Measurements from ENCODE around the gene NIPAL1. TPM values are rescaled to one million over a fixed set of nuclear protein-coding genes. Genes with fewer than 3 reads are reported as not detected.

Gene NIPAL1
- polyA plus RNA-seq, 1 donor from 2014 or later: 0.85 TPM

- Histone ChIP-seq H3K9me2 (ENCODE audit: insufficient read depth, low read length) (no peaks in the 10 kb centered on the region), H3K27me3 (ENCODE audit: insufficient read depth, low read depth, low read length) (no peaks in the 10 kb centered on the region), H3K4me3 (ENCODE audit: low read length) (no peak overlapping the region), H4K20me1 (ENCODE audit: insufficient read depth) (no peaks in the 10 kb centered on the region), H3K27ac (ENCODE audit: low read length) (no peak overlapping the region), H2AFZ (ENCODE audit: low read depth, low read length) (no peak overlapping the region), H3F3A (ENCODE audit: insufficient read depth, low read length, poor library complexity, severe bottlenecking) (no peaks in the 10 kb centered on the region), H3K4me2 (ENCODE audit: low read length) (no peak overlapping the region), H3K9ac (ENCODE audit: low read length) (no peak overlapping the region), H3K36me3 (ENCODE audit: insufficient read depth, low read length) (no peaks in the 10 kb centered on the region), H3K79me2 (replicated peaks; ENCODE audit: insufficient read depth, low read length) (no peaks in the 10 kb centered on the region), H3K9me3 (ENCODE audit: low read length) (no peaks in the 10 kb centered on the region)
- TF ChIP-seq MXI1 (conservative IDR thresholded peaks at IDR 0.05; ENCODE audit: poor library complexity, severe bottlenecking): no peak
- TF ChIP-seq CTCF (IDR thresholded peaks at IDR 0.05; ENCODE audit: poor library complexity, severe bottlenecking): no peak
- no peak for TF ChIP-seq SMC3 (conservative IDR thresholded peaks at IDR 0.05; ENCODE audit: poor library complexity)
- TF ChIP-seq EP300 (conservative IDR thresholded peaks at IDR 0.05; ENCODE audit: poor library complexity, severe bottlenecking): no peak
- no peak for TF ChIP-seq TAF1 (IDR thresholded peaks at IDR 0.05; ENCODE audit: low read depth)
- no peak for TF ChIP-seq EZH2 (IDR thresholded peaks at IDR 0.05; ENCODE audit: borderline replicate concordance, insufficient read depth, low read length, poor library complexity, severe bottlenecking)
- no peak for TF ChIP-seq REST (IDR thresholded peaks at IDR 0.05; ENCODE audit: borderline replicate concordance)
- TF ChIP-seq RAD21 (conservative IDR thresholded peaks at IDR 0.05): no peak
- TF ChIP-seq POLR2AphosphoS5 (IDR thresholded peaks at IDR 0.05): no peak
These were observed 23.0 kb downstream of the NIPAL1 start for GRCh38 chr4:48039561-48039960.

- Histone ChIP-seq H3K27ac (ENCODE audit: low read length) (no peak overlapping the region), H3K27me3 (ENCODE audit: insufficient read depth, low read depth, low read length) (no peaks in the 10 kb centered on the region), H3K9me2 (ENCODE audit: insufficient read depth, low read length) (no peaks in the 10 kb centered on the region), H2AFZ (ENCODE audit: low read depth, low read length) (no peak overlapping the region), H3K4me3 (ENCODE audit: low read length) (no peak overlapping the region), H3K4me2 (ENCODE audit: low read length) (no peak overlapping the region), H4K20me1 (ENCODE audit: insufficient read depth) (no peaks in the 10 kb centered on the region), H3K79me2 (replicated peaks; ENCODE audit: insufficient read depth, low read length) (no peaks in the 10 kb centered on the region), H3F3A (ENCODE audit: insufficient read depth, low read length, poor library complexity, severe bottlenecking) (no peaks in the 10 kb centered on the region), H3K36me3 (ENCODE audit: insufficient read depth, low read length) (no peaks in the 10 kb centered on the region), H3K9ac (ENCODE audit: low read length) (no peak overlapping the region), H3K9me3 (ENCODE audit: low read length) (no peaks in the 10 kb centered on the region)
- no peak for TF ChIP-seq SMC3 (conservative IDR thresholded peaks at IDR 0.05; ENCODE audit: poor library complexity)
- no peak for TF ChIP-seq REST (IDR thresholded peaks at IDR 0.05; ENCODE audit: borderline replicate concordance)
- TF ChIP-seq TAF1 (IDR thresholded peaks at IDR 0.05; ENCODE audit: low read depth): no peak
These were observed 25.1 kb downstream of the NIPAL1 start for GRCh38 chr4:48041535-48042137.

All from neural cell (in vitro differentiated cells).